ENCODE measurements around the gene PRDM16. TPM values are rescaled to one million over a fixed set of nuclear protein-coding genes. Genes with fewer than 3 reads are reported as not detected.

The PRDM16 gene
- total RNA-seq, 1 experiment from 2014 or later, result 22.3 TPM

GRCh38 chr1:3244025-3244926 lies 175.3 kb downstream of the PRDM16 start:
- ChIA-PET POLR2A (no interaction called here), CTCF (no interaction called here)
- H3K9me3 ChIP-seq (ENCODE audit: control insufficient read depth, insufficient read depth, low read depth, low read length), result no peaks in the 10 kb centered on the region
- ATAC-seq (no peak), DNase-seq (ENCODE audit: low read depth, low spot score) (no peak)
- intact Hi-C loops (cut with micrococcal nuclease; ENCODE audit: unreplicated experiment), result no loop called here
- TF ChIP-seq TCF7L2 (IDR thresholded peaks at IDR 0.05; ENCODE audit: low read depth, low read length) (no peak), REST (IDR thresholded peaks at IDR 0.05; ENCODE audit: insufficient read depth in 1 of 2, low read depth in 2 of 2, low read length in 1 of 2) (no peak), POLR2AphosphoS5 (IDR thresholded peaks at IDR 0.05; ENCODE audit: low read depth, low read length) (no peak), SIN3A (IDR thresholded peaks at IDR 0.05; ENCODE audit: borderline replicate concordance, insufficient read depth, low read depth, low read length) (no peak)
- TF ChIP-seq, protein P1, sequence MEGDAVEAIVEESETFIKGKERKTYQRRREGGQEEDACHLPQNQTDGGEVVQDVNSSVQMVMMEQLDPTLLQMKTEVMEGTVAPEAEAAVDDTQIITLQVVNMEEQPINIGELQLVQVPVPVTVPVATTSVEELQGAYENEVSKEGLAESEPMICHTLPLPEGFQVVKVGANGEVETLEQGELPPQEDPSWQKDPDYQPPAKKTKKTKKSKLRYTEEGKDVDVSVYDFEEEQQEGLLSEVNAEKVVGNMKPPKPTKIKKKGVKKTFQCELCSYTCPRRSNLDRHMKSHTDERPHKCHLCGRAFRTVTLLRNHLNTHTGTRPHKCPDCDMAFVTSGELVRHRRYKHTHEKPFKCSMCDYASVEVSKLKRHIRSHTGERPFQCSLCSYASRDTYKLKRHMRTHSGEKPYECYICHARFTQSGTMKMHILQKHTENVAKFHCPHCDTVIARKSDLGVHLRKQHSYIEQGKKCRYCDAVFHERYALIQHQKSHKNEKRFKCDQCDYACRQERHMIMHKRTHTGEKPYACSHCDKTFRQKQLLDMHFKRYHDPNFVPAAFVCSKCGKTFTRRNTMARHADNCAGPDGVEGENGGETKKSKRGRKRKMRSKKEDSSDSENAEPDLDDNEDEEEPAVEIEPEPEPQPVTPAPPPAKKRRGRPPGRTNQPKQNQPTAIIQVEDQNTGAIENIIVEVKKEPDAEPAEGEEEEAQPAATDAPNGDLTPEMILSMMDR (IDR thresholded peaks at IDR 0.05), result no peak
- H3K4me1 ChIP-seq (ENCODE audit: control insufficient read depth, insufficient read depth, low read length), result no peaks in the 10 kb centered on the region
- H3K4me3 ChIP-seq (ENCODE audit: low read depth in 2 of 2, low read length in 2 of 2), result no peak overlapping the region
- in situ Hi-C loops (cut with HindIII; ENCODE audit: low pct_unique_long_range_greater_than_20kb, low sequenced_read_pairs), result no loop called here
- no peak overlapping the region for H3K27ac ChIP-seq (ENCODE audit: low read length)
- no TSS peak for BruUV-seq (replicated peaks)
- no peaks in the 10 kb centered on the region for H3K36me3 ChIP-seq (ENCODE audit: control insufficient read depth, insufficient read depth, low read length)
- no peaks in the 10 kb centered on the region for H3K27me3 ChIP-seq (ENCODE audit: control insufficient read depth, insufficient read depth, low read length)

DNA sequence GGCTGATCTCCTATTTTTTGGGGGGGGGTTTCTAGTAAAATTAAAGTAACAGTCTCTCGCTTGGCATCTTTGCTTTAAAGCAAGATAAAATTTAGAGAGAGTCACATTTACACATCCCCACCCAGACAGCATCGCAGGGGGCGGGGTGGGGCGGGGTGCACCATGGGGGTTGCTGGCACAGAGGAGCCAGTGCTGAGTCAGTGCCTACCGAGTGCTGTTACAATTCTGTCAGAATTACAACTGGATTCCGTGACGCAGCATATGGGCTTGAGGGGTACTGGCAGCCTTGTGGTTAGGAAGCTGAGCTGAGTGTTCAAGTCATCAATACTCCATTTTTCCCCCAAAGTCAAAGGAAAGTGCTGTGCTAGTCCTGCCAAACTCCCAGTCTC lies 175.9 kb downstream of the PRDM16 start:
- H3K9me3 ChIP-seq (ENCODE audit: control insufficient read depth, insufficient read depth, low read depth, low read length), result no peaks in the 10 kb centered on the region
- no peak overlapping the region for H3K27ac ChIP-seq (ENCODE audit: low read length)
- CTCF ChIA-PET, result no interaction called here
- H3K4me3 ChIP-seq (ENCODE audit: low read depth in 2 of 2, low read length in 2 of 2), result no peak overlapping the region
- no peaks in the 10 kb centered on the region for H3K27me3 ChIP-seq (ENCODE audit: control insufficient read depth, insufficient read depth, low read length)
- BruUV-seq (replicated peaks), result no TSS peak
- H3K4me1 ChIP-seq (ENCODE audit: control insufficient read depth, insufficient read depth, low read length), result no peaks in the 10 kb centered on the region
- in situ Hi-C loops (cut with HindIII; ENCODE audit: low pct_unique_long_range_greater_than_20kb, low sequenced_read_pairs) (no loop called here), intact Hi-C loops (cut with micrococcal nuclease; ENCODE audit: unreplicated experiment) (no loop called here)
- DNase-seq (ENCODE audit: low read depth, low spot score) (no peak), ATAC-seq (no peak)
- TF ChIP-seq SIN3A (IDR thresholded peaks at IDR 0.05; ENCODE audit: borderline replicate concordance, insufficient read depth, low read depth, low read length) (no peak), REST (IDR thresholded peaks at IDR 0.05; ENCODE audit: insufficient read depth in 1 of 2, low read depth in 2 of 2, low read length in 1 of 2) (no peak), TCF7L2 (IDR thresholded peaks at IDR 0.05; ENCODE audit: low read depth, low read length) (no peak), POLR2AphosphoS5 (IDR thresholded peaks at IDR 0.05; ENCODE audit: low read depth, low read length) (no peak)
- TF ChIP-seq, protein P1 (IDR thresholded peaks at IDR 0.05), result no peak
- no peaks in the 10 kb centered on the region for H3K36me3 ChIP-seq (ENCODE audit: control insufficient read depth, insufficient read depth, low read length)
- POLR2A ChIA-PET, result no interaction called here
